HG03097 (cell line): Measurements from ENCODE around the gene ELMOD3.
A peak's percentile ranks its signal among the peaks of the same experiment; 100 is the strongest.

Experiments
- ATAC-seq: cut with Tn5 transposase; IDR thresholded peaks from one replicate; pipeline ENCODE4 v1.9.1; 2021; ENCODE audit not compliant: unreplicated experiment, low FRiP score

The ELMOD3 gene

DNA sequence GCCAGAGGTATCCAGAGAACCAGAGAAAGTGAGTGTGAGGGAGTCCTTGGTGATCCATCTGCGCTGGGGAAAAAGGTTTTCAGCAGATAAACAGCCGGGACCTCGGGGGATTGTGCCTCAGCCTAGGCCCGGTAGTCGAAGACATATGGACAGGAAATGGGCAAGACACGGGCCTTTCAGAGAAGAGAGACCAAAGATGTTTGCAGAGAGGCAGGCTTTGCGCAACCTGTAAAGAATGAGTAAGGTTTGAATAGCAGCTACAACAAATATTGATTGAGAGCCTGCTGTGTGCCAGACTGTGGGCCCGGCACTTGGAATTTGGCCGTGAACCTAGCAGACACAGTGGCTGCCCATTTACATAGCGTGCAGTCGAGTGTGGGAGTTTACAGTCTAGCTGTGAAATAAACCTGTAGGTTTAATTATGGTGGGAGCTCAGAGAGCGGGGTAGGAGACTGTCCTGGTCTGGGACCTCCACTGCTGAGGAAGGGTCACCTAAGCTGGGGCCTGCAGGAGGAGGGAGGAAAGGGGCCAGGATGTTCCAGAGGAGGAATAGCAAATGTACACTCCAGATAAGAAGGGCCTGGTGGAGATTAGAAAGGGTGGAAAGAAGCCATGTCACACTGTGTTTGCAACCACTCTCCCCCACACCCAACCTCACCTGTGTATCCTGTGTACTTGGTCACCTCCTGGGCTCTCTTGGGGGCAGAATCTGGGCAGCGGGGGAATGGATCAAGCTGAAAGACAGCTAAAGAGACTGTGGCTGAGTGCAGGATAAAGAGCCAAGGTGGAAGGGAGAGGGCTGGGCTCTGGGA is 66.9 kb downstream of the ELMOD3 start:
- ATAC-seq, result no peak

DNA sequence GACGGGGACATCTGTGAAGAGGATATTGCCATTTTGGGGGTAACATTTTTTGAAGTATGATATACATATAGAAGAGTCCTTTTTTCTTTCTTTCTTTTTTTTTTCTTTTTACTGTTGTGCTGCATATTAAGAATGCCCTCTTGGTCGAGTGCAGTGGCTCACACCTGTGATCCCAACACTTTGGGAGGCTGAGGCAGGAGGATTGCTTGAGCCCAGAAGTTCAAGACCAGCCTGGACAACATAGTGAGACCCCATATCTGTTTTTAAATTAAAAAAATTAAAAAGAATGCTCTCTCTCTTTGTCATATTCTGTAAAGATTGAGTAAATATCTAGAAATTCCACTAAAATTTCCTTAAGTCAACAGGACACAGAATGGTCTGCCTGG is 67.5 kb downstream of the ELMOD3 start:
- no peak for ATAC-seq

DNA sequence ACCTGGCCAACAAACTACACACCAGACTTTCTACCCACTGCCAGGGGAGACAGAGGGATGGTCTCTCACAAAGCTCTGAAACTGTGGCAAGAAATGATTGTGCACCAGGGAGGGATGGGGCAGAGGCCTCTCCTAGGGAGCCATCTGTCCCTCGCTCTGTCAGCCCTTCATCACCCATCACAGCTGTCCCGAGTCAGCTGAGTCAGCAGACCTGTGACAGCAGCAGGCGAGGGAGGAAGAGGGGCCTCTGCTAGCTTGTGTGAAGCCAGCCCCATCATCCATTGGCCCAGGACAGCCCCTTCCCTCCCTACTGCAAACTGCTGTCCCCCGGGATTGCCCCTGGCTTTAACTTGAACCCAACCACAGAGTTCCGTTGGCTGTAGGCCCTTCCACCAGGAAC is 69.0 kb downstream of the ELMOD3 start:
- no peak for ATAC-seq

DNA sequence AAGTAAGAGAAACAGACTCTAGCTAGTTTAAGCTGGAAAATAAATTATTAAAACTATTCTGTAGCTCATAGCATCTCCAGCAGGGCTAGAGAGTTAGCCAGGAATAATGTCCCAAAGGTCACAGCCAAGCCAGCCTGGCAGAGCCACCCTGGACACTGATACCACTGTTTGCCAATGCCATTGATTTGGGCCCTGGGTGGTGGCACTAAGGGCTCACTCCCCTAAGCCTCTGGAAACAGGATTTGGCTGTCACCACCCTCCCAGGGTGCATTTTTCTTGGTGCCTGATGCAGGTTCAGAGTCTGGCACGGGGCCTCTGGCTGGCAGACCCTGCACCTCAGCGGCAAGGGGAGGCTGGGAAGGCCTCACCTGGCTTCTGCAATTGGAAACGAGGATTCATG is 71.0 kb downstream of the ELMOD3 start:
- no peak for ATAC-seq

DNA sequence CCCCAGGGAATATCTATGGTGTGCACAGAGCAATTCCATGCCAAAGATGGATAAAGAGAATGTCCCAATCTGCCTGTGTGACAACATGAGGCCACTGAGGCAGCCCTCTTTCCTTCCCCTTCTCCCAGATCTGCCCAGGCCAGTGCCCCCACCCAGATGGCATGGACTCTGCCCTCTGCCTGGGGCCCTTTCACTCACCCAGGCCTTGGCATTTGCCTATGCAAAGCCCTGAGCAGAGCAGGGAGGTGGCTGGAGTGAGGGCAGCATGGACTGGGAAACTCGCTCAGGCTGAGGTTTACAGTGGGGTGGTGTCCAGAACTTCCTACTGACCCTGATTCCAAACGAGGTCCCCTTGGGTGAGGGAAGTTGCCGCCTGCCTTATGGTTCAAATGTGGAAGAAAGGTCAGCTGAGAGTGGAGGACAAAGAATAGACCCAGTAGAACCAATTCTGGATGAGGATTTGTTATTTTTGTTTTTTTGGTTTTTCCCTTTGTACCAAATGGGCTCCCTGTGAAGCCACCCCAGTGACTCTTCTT is 72.8 kb downstream of the ELMOD3 start:
- no peak for ATAC-seq

DNA sequence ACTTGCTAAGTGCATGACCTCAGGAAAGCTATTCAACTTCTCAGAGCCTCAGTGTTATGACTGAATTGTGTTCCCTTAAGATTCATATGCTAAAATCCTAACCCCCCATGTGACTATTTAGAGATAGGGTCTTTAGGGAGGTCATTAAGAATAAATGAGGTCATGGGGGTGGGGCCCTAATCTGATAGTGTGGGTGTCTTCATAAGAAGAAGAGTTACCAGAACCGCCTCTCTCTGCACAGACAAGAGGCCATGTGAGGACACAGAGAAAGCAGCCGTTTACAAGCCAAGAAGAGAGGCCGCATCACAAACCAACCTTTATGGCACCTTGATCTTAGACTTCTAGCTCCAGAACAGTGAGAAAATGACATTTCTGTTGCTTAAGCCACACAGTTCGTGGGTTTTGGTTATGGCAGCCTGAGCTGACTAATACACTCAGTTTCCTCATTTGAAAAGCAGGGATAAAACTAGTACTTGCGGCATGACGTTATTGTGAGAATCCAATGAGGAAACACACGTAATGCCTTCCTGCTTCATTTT is 73.8 kb downstream of the ELMOD3 start:
- ATAC-seq, result no peak

DNA sequence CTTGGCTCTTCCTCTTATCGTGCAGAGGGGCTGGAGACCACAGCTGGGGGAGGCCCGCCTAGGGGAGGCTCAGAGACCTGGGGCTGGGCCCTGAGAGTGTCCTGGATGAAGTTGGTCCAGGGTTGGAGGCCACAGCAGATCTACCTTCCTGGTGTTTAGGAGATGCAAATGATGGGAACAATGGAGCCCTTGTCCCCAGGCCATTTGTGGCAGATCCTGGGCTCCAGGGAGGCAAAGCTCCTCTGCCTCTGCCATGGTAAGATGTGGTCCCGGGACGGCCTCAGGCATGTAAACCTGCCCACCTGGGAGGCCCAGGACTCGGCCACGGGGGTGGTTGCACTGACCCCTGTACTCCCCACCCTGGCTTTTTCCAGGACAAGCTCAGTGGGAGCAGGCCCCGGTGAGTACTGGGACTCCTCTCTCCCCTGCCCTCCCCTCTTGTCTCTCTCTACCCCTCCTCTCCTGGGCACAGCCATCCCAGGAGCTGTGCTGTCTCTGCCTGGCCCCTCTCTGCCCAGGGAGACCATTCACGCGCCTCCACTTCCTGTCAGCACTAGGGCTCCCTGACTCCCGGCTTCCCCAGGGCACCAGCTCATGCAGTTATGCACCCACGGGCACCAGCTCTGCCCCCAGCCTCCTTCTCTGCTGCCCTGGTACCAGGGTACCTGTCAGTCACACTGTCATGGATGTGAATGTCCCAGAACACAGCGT is 74.8 kb downstream of the ELMOD3 start:
- ATAC-seq, result no peak

DNA sequence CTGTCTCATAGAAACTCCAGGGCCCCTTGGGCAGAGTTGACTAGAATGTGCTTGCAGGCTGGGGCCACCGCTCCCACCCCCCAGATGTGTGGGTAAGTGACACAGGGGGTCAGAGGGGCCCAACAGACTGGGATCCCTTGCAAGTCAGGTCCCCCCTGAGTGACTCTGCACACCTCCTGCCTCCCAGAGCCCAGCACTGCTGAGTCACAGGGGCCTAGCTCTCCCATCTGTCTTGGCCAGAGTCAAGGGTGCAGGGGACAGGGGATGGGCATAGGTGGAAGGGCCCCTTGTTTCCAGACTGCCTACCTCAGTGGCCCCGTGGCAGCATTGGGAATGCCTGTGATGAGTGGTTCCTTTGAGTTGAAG is 75.3 kb downstream of the ELMOD3 start:
- no peak for ATAC-seq

DNA sequence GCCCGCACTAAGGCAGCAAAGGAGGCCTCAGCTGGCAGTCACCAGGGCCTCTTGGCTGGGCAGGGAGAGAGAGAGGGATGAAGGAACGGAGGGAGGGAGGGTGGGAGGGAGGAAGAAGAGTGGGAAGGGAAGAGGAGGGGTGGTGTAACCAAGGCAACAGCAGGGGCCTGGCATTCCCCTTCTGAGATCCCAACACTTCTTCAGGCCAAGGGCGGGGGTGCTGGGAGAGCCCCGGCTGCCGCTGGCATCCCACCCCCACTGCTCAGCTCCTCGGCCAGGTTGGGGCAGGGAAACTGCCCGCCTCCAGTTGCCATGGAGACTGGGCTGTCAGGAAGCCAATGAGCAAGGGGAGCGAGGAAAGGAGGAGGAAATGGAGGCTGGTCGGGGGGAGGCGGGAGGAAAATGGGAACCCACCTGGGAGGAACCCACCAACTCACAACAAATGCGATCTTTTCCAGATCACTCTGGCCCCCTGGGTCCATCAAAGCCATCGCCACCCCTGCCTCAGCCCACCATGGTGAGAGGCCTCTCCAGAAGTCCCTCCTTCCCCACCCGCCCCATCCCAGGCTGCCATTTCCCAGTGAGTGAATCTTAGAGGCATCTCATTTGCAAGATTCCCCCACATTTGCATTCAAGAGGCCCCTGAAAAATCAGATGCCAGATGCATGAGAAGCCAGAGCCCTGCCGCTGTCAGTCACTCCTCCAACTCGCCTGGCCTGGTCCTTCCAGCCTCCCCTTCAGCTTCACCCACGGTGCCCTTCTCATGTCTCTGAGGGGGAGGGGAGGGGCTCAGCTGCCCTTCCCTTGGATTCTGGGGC is 76.4 kb downstream of the ELMOD3 start:
- ATAC-seq, result no peak

DNA sequence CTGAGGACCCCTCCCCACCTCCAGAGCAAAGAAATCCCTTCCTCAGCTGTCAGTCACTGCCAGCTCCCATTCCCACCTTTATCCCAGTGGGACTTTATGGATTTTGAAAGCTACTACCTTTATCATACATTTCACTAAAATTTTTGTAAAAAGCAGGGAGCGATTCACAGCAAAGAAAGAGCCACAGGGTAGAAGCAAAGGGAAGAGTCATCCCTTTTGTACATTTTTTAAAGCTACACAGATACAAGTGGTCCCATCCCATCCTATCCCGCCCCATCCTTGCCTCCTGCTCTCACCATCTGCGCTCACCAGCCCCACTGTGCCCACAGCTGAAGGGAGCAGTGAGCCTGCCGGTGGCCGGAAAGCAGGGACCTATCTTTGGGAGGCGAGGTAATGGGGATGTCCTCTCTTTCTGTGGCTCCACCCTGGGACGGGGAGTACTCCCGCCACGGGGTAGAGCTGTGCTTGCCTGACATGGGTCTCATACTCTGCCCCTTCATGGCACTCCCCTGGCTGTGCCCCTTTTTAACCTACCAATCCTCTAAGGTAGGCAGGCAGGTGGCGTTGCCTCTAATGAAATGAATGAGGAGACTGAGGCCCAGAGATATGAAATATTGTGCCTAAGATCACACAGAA is 77.1 kb downstream of the ELMOD3 start:
- no peak for ATAC-seq

DNA sequence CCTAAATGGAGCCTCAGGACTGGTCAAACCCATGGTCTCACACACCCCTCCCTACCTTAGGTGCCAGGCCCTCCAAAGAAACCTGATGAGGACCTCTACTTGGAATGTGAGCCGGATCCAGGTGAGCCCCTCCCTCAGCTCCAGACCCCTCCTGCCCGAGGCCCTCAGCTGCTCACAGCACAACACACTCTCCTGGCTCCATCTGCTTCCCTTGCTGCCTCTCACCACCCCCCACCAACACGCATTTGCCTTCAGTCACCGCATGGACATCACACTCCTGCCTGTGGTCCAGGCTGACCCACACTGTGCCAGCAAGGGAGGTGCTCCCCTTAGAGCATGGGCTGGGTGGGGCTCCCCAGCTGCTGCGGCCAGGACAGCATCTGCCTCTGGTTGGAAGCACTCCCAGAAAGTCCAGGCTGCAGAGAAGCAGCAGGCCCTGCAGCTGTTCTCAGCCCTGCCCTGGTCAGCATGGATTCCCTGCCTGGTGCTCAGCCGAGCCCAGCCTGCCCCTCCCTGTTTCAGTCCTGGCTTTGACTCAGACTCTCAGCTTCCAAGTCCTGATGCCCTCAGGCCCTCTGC is 79.0 kb downstream of the ELMOD3 start:
- ATAC-seq, result no peak

DNA sequence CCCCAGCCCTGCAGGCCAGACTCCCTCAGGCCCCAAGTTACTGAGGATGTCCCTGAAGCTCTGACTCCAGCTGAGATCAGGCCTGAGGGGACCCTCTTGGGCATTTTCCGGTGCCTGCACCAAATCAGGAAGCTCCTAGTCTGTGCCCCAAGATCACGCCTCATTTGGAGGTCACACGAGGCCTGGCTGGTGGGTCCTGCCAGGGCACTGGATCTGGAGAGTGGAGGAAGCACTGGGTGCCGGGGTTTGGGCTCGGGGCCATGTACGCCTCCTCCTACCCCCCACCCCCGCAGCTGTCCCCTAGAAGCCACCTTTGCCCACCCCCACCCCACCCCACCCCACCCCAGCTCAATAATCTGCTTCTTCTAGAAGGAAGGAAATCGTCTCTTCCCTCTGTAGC is 80.1 kb downstream of the ELMOD3 start:
- no peak for ATAC-seq

DNA sequence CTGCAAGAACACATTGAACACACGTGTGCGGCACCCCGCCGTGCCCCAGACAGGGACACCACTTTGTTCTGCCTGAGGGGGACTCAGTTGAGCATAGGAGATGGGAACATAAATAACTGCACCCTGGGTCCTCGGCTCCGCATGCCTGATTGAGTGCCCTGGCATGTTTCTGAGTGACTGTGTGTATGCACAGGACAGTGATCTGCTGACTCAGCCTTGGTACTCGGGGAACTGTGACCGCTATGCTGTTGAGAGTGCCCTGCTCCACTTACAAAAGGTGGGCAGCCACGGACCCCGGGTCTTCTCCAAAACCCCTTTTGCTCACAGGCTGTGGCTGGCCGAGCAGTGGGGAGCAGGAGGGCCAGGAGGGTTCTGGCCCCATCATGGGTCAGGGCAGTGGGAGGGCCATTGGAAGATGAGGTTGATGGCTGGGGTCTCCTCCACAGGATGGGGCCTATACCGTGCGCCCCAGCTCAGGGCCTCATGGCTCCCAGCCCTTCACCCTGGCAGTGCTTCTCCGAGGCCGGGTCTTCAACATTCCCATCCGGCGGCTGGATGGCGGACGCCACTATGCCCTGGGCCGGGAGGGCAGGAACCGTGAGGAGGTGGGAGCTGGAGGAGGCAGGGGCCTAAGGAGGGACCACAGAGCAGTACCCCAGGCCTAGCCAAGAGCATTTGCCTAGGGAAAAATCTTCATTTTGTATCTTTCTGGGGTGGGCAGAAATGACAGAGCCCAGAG is 80.8 kb downstream of the ELMOD3 start:
- ATAC-seq, result no peak

DNA sequence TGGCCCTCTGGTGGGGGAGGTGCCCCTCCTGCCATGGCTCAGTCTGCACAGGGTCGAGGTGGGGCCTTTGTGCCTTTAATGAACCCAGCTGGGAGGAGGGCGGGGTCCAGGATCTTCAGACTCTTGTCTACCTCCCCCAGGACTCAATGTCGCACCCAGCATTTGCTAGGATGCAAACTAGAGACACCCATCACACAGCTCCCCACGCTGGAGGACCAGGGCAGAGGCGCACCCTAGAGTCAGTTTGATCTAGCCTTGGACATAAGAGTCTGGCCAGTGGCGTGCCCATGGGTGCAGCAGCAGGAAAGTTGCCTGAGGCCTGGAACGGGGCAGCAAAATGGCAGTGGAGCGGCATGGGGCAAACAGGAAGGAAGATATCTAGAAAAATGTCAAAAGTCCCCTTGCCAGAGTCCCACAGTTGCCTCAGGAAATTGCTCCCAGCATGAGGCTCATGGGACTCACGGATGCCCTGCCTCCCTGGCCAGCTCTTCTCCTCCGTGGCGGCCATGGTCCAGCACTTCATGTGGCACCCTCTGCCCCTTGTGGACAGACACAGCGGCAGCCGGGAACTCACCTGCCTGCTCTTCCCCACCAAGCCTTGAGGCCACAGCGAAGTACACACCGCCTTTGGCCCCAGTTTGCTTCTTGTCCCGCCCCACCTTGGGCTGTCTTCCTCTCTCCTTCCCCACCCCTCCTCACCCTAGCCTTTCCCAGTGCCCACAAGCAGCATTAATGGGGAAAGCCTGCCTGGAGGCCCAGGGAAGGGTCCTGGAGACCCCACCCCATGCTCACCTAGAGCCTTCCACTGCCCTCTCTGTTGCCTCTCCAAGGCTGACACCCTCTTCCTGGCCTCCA is 81.6 kb downstream of the ELMOD3 start:
- ATAC-seq, result no peak

DNA sequence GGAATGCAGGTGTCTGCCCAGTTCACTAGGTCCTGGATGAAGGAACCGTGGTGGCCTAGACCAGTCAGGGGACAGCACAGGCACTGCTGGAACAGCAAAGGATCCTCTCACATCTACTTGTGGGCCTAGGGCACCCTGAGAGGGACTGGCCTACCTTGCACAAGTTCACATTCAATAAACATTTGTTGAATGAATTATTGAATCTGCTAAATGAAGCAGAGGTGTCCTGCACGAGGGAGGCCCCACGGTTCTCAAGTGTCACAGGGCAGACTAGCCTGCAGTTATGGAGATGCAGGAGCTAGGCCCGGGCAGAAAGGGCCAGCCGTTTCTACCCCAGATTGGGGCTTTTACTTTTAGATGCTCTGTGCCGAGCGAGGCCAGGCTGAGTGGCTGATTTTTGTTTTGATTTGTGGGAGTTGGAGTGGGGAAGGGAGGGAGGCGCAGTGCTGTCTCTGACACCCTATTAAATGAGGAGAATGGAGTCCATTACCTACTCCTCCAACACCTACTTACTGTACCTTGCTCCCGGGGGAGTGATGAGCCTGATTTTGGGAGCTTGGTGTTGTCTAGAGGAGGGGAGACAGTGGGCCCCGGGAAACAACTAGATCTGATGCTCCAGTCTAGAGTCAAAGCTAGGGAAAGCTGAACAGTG is 82.4 kb downstream of the ELMOD3 start:
- no peak for ATAC-seq

DNA sequence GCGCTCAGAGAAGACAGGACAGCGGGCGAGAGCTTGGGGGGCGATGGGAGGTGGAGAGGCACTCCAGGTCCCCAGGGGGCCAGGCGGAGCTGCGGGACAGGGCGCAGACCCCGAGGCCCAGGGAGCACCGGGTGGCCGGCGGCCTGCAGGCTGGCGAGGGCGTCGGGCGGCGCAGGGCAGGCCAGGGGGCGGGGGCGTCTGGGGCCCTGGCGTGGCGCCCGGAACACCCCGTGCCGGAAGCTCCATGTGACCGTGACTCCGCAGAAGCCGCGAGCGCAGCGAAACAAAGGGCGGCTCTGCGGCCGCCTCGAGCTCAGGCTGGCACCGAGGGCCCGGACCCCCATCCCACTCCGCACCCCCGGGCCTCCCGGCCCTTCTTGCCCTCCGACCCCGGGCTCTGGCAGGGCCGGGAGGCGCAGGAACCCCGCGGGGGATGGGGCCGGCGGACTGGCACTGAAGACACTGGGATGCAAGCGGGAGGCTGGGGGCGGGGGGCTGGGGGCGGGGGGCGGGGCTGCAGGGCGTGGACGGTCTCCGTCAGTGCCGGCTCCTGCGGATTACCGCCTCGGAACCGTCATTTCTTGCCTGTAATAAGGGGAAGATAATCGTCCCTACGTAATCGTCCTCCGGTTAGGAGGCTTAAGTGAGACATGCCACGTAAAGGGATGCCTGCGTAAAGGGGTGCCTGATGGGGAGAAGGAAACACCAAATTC is 83.1 kb downstream of the ELMOD3 start:
- peak; percentile 71 for ATAC-seq
